Caki2 (cell line): ENCODE results near the gene CXCR1. TPM values are rescaled to one million over a fixed set of nuclear protein-coding genes. Genes with fewer than 3 reads are reported as not detected.

ENCODE experiments used
- DNase-seq: peaks from one replicate; pipeline ENCODE4 v3.0.0-alpha.2; 2015; ENCODE audit warnings: low read depth
- in situ Hi-C: cut with HindIII; loops from 2 replicates; pipeline ENCODE4 v1.10.0; 2016; ENCODE audit warnings: low sequenced_read_pairs, low pct_unique_long_range_greater_than_20kb, mixed read lengths
- total RNA-seq: library from RNA; depleted of rRNA; stranded (reverse); fragments of >200 nt; shearing (Covaris generic); gene quantifications from 2 replicates; pipeline ENCODE4 v1.2.3, GENCODE V29; 2014; ENCODE audit warnings: low replicate concordance

The CXCR1 gene
- total RNA-seq, 1 experiment from 2014 or later, result not detected

DNA sequence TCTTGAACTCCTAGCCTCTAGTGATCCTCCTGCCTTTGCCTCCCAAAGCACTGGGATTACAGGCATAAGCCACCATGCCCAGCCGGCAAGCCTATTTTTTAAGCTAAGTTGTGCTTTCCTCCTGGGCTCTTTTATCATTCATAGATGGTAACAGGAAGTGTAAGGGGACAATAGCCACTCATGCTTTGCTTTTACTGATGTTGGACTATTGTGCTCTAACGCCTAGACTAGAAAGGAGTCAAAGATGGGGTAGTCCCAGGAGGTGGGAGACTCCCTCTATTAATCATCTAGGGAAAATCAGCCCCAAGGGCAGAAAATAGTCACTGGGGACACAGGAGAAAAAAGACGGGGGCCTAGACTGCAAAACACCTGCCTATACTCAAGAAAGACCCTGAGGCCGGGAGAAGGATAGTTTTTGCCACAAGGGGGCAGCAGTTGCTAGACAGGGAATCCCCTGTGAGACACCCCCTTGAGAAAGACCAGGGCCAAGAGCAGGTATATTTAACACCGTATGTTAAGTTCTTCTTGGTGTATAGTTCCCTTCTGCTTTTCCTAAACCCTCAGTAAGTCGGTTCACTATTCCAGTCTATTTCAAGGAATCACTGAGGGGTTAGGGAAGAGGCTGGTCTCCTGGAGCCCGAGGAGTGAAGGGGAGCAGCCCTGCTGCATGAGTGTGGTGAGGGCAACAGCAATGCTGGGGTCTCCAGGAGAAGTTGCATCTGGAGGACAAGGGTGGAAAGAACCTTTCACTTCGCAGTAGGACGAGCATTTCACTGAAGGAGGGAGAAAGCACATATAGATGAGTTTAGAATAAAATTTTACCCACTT, 2.1 kb upstream of the CXCR1 start:
- in situ Hi-C loops, result no loop called here
- DNase-seq, result peak; percentile 20

DNA sequence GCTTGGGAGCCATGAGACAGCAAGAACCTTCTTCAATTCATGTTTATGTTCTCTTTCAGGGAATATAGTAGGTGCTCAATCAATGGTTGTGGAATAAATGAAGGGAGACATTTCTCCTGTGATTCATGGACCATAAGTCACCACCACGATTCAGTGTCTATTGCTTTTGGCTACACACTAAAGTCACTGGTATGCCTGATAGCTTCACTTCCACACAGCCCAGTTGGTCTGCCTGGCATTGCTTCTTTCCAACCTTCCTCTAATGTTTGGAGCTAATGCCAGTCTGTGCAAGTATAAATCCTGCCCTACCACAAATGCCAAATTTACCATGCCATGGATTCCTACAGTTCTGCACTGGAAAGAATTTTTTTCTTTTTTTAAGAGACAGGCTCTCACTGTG, 1.3 kb upstream of the CXCR1 start:
- in situ Hi-C loops, result no loop called here
- no peak for DNase-seq

DNA sequence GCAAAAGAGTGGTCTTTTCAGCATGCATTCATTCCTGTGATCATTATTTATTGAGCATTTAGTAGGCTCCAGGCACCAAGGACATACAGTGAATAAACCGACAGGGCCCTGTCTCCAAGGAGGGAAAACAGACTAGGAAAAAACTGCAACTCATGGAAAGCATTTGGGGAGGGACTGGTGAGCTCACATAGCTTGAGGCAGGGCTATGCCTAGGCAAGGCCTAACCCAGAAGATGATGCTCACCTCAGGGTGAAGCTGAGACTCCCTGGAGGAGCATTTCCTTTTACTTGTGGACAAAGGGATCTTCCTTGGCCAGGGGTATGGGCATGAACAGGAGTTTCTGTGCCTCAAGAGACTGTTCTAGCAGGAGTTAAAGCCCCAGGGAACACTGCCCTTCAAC, 3.9 kb downstream of the CXCR1 start:
- no peak for DNase-seq
- in situ Hi-C loops, result no loop called here

DNA sequence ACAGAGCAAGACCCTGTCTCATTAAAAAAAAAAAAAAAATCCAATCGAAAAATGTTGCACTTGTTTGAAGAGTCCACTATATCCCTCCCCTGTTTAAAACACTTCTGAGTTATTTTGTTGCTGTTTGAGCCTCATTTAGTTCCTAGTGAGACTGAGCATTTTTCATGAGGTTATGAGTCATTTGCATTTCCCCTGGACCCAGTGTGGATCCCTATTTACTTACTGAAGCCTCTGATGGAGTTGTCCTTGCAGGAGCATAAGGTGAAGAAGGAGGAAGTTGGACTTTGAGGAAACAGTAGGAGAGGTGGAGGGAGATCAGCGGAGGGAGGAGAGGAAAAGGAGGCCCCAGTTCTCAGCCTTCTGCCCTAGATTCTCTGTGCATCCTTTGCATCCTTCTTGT, 5.1 kb downstream of the CXCR1 start:
- in situ Hi-C loops, result no loop called here
- no peak for DNase-seq

DNA sequence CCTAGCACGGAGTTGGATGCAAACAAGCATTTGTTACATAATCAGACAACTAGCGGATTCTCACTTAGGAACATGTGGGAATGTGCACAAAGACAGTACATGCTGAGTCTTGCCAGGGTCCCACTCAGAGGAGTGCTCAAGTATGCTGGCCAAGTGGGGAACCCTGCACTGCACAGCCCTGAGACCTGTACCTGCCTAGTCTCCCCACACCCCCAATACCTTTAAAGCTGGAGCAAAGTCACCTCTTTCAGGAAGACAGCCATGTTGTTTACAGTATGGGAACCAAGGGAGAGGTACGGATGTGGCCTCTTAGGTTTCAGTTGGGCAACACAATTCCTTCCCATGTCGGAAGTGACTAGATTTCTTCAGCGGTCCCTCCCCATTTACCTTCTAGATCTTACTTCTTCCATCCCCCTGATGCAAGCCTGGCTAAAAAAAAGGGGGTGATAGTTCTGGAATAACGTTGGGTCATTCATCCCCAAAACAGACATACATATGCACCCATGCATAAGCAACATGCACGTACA, 10.7 kb downstream of the CXCR1 start:
- in situ Hi-C loops, result no loop called here
- DNase-seq, result no peak

DNA sequence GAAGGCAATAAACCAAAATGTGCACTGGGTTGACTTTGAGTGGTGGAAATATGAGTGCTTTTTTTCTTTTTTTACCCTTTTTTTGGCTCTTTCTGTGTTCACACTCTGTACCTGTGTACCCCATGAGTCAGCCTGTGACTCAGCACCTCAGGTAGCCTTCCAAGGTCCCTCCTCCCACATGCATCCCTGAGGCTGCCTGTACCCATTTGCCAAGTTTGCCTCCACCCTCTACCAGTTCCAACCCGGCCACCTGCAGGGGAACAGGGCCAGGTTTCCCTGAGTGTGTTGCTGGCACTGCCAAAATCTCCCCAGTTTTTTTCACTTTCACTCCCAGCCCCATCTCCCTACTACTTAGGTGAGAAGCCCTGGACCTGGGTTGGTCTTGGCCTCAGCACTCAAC, 14.0 kb downstream of the CXCR1 start:
- in situ Hi-C loops, result no loop called here
- DNase-seq, result no peak

DNA sequence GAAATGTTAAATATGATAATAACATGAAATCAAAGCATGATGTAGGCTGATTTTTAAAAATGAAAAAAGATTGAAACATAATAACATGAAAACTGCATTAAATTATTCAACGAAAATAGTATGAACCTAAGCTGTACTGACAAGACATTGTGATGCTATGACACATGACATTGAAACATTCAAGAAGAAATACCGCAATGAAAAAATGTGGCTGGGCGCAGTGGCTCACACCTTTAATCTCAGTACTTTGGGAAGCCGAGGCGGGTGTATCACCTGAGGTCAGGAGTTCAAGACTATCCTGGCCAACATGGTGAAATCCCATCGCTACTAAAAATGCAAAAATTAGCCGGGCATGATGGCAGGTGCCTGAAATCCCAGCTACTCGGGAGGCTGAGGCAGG, 14.6 kb downstream of the CXCR1 start:
- DNase-seq, result no peak
- in situ Hi-C loops, result no loop called here

DNA sequence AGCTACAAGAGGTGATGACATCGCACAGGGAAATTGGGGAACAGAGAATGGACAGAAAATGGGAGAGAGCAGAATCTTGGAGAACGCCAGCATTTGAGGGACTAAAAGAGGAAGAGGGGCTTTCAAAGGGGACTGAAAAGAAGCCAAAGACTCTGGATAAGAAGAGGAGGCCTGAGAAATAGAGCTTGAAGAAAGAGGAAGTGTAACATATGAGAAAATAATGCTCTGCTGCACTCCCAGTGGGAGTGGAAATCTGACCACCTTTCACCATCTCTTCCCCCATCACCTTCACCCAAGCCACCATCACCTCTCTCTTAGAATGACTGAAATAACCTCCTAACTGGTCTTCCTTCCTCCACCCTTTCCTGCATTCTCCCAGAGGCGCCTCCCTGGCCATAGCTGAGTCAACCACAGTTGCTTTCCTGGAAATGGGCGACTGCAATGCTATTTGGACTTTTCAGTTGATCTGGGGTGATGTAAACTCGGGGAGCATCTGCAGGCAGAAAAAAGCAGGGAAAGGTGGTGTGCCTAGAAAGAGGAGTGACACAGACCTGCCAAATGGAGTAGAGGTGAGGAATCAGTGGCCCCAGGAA, 16.8 kb downstream of the CXCR1 start:
- no peak for DNase-seq
- in situ Hi-C loops, result no loop called here

DNA sequence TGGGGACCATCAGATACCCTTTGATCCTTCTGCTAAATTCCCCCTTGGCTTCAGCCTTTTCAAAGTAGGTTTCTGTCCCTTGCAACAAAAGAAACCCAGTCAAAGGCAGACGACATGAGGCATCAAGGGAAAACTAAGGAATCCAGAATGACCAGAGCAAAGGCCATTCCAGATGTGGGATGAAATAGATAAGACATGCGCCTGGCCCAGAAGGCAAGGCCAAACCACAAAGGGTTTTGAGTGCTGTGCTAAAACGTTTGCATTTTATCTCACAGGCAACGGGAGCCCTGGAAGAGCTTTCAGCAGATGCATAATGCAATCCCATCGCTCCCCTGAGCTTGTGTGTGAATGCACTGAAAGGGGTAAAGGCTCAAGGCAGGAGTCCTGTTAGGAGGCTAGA, 17.7 kb downstream of the CXCR1 start:
- no peak for DNase-seq
- in situ Hi-C loops, result no loop called here

DNA sequence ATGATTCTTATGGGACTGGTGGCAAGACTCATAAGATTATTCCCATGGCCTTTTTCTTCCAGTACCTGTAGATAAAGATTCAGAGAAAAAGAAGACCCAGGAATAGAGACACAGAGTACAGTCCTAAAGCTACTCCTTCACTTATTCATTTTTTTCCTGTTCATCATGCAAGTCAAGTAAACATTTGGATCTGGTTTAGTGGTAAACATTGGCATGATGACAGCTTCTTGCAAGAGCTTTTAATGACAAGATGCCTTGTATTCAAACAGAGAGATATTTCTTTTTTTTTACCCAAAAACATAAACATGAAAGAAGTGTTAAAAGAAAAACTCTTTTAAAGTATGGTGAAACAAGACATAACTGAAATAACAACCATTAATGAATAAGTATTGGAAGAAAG, 20.7 kb downstream of the CXCR1 start:
- in situ Hi-C loops, result no loop called here
- no peak for DNase-seq

DNA sequence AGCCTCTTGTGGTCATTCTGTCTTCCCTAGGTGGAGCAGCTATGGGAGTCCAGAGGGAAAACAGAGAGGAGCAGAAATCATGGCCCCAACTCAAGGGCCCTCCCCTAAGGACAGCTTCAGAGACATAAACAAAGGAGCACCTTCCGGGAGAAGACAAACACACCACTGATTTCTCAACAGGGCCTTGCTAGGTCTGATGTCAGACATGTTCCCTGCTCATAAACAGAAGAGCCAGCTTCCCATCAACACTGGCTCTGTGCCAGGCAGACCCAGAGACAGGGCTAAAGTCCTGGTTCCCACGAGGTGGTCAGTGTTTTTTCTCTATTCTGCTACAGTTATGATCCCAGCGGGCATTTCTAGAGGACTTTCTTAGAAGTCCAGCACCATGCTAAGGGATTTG, 21.6 kb downstream of the CXCR1 start:
- no peak for DNase-seq
- in situ Hi-C loops, result no loop called here

DNA sequence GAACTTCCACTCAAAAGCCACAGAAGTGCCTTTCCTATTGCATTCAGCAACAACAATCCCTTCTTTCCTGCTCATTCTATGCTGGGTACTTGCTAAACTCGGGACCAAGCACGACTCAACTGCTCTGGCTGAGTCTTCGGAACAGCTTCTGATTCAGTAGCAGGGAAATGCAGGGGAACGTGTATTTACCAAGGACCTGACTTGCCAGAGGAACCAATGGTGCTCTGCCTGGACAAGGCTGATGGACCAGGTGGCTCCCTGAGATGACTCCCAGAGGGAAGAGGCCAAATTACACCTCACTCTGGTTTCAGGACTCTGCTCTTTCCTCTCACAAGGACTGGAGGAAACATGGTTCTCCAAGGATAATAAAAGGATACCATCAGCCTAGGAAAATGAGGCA, 28.7 kb downstream of the CXCR1 start:
- in situ Hi-C loops, result no loop called here
- no peak for DNase-seq

DNA sequence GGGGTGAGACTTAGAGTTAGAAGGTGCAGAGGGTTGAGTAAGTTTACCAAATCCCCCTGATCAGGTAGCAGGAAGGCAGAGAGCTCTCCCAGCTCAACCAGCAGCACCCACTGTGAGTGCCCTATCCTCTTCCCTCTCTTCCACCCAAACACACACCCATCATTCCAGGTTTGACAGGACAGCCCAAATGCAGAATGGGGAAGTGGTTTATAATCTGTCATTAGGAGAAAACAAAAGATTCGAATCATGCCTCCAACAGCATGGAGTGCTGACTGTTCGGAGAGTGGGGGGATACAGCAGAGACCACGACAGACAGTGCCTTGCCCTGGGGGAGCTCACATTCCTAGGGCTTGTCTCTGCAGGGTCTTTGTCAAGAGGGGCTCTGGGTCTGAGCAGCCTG, 29.2 kb downstream of the CXCR1 start:
- in situ Hi-C loops, result no loop called here
- no peak for DNase-seq

DNA sequence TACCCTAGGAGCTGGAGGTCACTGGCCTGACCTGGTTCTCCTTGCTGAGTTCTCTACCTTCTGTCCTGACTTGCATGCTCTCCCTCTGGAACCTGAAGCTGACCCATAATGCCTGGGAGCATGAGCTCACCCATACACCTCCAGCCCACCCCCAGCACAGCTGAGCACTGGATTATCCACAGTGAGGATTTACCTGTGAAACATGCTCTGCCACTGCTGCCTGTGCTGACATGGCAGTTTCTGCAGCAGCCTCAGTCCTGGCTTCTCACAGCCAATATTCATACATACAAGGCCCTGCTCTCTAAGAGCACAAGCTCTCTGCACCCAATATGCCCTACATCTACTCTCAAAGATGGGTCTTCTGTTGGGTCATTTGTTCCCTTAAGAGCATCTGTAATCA, 35.9 kb downstream of the CXCR1 start:
- no peak for DNase-seq
- in situ Hi-C loops, result no loop called here

DNA sequence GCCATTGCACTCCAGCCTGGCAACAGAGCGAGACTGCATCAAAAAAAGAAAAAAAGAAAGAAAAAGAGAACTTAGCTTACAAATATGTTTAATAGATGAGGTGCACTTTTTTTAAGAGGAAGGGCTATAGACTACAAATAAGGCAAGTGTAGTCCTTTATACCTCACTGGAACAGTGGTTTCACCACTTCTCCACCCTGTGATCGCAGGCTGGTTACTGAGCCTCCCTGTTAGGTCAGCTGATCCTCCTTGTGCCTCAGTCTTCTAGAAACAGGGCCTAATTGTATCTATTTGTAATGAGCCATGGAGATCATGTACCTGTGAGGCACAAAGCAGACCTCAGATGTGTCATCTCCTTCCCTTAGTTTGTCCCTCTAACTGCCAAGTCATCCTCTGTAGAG, 36.4 kb downstream of the CXCR1 start:
- in situ Hi-C loops, result no loop called here
- no peak for DNase-seq

DNA sequence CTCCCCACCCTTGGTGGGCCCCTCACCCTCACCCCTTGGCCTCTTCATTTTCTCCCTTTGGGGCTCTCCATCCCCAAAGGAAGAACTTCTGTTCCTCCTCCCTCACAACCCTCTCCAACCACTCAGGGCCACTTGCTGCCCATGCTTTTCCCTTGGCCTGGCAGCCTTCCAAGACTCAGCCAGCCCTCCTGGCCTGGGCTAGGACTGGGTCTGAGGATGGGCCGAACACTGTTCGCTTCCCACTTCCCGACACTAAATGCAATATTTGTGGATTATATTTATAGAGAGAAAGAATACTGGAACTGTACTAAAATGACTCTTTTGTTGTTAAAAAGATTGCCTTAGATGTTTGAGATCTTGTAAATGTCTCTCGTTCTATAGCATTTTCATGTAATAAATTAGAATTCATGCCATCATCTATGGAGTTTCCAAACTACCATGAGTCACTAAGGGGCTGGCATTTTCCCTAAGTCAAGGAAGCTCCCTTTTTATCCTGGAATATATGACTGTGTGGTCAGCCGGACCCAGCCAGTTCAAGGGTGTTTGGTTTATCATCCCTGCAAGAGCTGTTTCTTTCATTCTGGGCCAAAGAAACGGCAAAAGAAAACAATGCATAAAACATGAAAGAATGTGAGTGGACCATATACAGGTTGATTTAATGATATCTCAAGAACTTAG, 37.2 kb downstream of the CXCR1 start:
- in situ Hi-C loops, result no loop called here
- DNase-seq, result no peak

DNA sequence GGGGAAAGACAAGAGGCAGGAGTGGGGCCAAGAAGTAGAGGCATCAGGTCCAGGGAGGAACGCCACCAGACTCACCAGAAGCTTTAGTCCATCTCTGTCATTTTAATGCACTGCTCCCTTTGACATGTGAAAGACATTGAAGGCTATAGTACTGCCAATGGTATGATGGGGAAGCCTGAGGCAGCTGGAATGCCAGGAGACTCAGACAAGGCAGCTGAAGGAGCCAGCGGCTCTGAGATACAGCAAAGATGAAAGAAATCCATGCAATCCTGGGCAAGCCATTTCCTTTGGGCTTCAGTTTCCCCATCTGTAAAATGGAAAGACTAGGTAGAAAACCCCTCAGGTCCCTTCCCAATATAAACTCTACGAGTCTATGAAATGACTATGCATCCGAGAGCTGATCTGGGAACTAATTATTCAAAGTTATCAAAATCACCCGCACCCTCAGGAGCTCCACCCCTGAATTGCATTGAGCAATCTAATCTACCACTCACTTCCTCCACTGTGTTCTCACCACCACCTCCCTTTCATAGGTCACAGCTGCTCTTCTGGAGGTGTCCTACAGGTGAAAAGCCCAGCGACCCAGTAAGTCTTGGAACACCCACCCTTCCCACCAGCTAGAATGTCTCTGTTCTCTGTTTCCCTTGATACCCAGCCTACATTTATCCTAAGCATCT, 37.8 kb downstream of the CXCR1 start:
- no peak for DNase-seq
- in situ Hi-C loops, result no loop called here

DNA sequence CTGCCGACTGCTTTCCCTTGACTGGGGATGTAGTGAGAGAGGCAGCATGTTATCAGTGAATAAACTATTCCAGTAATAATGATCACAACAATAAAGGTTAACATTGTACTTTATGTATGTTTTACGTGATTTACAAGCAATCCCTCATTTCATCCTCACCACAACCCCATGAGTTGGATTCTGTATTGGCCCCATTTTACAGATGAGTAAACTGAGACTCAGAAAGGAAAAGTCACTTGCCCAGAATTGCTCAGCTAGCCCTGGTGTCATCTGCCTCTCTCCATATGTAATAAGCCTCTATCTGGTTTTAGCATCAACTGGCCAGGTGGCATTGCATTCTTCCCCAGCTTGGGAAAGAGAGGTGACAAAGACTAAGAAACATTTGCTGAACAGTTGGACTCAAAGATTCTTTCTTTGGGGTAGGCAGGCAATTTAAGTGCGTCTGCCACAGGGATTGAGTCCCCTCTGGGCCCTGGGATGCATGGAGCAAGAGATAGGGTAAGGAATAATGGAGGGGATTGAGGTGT, 38.8 kb downstream of the CXCR1 start:
- in situ Hi-C loops, result no loop called here
- DNase-seq, result no peak

DNA sequence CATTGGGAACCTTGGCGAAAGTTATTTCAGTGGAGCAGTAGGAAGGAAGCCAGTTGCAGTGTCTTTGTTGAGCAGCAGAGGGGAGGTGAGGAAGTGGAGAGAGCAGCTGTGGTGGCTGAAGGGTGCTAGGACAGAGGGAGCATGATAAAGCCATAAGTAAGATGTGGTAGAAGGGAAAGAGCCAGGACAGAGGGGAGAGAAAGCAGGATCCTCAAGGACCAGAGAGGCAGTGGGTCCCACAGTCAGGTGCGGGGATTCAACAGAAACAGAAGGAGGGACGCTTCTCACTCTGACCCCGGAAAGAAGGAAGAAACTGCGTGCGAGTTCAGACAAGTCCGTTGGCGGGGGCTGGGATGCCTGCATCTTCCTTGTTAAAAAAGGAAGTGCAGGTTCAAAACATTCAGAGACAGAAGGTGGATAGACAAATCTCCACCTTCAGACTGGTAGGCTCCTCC, 41.1 kb downstream of the CXCR1 start, which contains the start of gene CXCR2:
Gene CXCR2, plus strand, starts transcription at position 403 of the 455 bp plus-strand sequence. CDS start 8,774 bp downstream, outside the sequence.
- DNase-seq, result no peak
- in situ Hi-C loops, result no loop called here
